ENCODE data around the gene ZNF33A.
"Not testable (repeated sequence)": the region's sequence is repeated elsewhere in the genome, so short reads cannot be mapped to it uniquely, and the experiment has no call there.

Gene ZNF33A

GRCh38 chr10:37991655-37992054, 18.8 kb upstream of the ZNF33A start:
- FAIRE-seq (no peak), DNase-seq (ENCODE audit: insufficient read length, low spot score) (no peak)
- no peak for TF ChIP-seq CTCF (IDR thresholded peaks at IDR 0.05; ENCODE audit: insufficient read depth, missing control alignments)

- FAIRE-seq = no peak
- no peak for TF ChIP-seq CTCF (IDR thresholded peaks at IDR 0.05; ENCODE audit: insufficient read depth, missing control alignments)
- DNase-seq (ENCODE audit: insufficient read length, low spot score) = no peak
Measured at GRCh38 chr10:37992083-37992482, 18.4 kb upstream of the ZNF33A start.

- FAIRE-seq; DNase-seq (ENCODE audit: insufficient read length, low spot score): not testable (repeated sequence)
Measured at GRCh38 chr10:37998920-37999319, 11.6 kb upstream of the ZNF33A start.

DNA sequence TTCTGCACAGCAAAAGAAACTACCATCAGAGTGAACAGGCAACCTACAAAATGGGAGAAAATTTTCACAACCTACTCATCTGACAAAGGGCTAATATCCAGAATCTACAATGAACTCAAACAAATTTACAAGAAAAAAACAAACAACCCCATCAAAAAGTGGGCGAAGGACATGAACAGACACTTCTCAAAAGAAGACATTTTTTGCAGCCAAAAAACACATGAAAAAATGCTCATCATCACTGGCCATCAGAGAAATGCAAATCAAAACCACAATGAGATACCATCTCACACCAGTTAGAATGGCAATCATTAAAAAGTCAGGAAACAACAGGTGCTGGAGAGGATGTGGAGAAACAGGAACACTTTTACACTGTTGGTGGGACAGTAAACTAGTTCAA, 10.0 kb upstream of the ZNF33A start:
- FAIRE-seq; DNase-seq (ENCODE audit: insufficient read length, low spot score): not testable (repeated sequence)

DNA sequence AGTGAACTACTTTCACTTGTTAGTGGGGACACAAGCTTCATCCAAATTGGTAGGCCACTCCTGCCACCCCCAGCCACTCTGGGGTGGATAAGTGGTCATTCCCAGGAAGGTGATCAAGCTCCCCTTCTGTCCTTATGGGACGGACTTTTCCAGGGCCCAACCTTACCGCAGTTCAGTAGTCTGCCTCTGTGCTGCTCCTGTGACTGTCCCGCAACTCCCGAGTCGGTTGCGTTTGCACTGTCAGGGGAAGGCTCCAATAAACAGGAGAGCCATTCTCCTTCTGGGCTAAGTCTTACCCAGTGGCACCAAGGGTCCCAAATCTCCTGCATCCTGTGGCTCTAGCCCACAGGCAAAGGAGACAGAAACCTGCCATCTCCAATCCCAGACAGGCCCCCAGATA, 7.4 kb upstream of the ZNF33A start:
- FAIRE-seq (no peak), DNase-seq (ENCODE audit: insufficient read length, low spot score) (no peak)
- TF ChIP-seq CTCF (IDR thresholded peaks at IDR 0.05; ENCODE audit: insufficient read depth, missing control alignments) = no peak

- no peak for FAIRE-seq
- no peak for DNase-seq (ENCODE audit: insufficient read length, low spot score)
- TF ChIP-seq CTCF (IDR thresholded peaks at IDR 0.05; ENCODE audit: insufficient read depth, missing control alignments) = no peak
Measured at GRCh38 chr10:38003588-38003987, 6.9 kb upstream of the ZNF33A start.

GRCh38 chr10:38007551-38007950, 2.9 kb upstream of the ZNF33A start:
- FAIRE-seq (no peak), DNase-seq (ENCODE audit: insufficient read length, low spot score) (no peak)
- TF ChIP-seq CTCF (IDR thresholded peaks at IDR 0.05; ENCODE audit: insufficient read depth, missing control alignments) = no peak

DNA sequence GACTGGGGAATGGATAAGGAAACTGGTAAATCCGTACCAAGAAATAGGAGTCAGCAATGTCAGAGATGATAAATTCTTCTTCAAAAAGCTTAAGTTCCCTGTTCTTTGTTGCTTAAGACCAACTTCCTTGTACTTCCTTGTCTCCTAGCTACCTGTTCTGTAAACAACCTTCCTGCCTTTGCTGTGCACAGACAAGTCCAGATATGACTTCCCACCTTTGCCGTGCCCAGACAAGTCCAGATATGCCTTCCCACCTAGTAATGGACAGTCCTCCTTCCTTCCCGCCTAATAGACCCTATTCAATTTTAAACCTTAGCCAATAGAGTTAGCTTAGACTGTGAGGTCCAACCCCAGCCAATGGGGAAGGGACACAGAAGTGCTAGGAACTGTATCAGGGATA, 2.5 kb upstream of the ZNF33A start:
- FAIRE-seq (no peak), DNase-seq (ENCODE audit: insufficient read length, low spot score) (no peak)
- no peak for TF ChIP-seq CTCF (IDR thresholded peaks at IDR 0.05; ENCODE audit: insufficient read depth, missing control alignments)

Measured in D721Med (cell line).